ENCODE measurements around the gene KLHL12.

Gene KLHL12

GRCh38 chr1:202958544-202959275 lies 31.7 kb upstream of the KLHL12 start:
- peak overlapping the region; percentile 88 for H3K4me3 ChIP-seq
- no peaks in the 10 kb centered on the region for H3K9me3 ChIP-seq
- H3K4me1 ChIP-seq = peaks cover 4% of the 10 kb centered on the region; the same call in 1 of the 2 replicates
- H3K27me3 ChIP-seq (ENCODE audit: low read depth) = no peaks in the 10 kb centered on the region
- in situ Hi-C loops (cut with MboI; ENCODE audit: low sequenced_read_pairs) = no loop called here
- H3K36me3 ChIP-seq (replicated peaks) = peaks cover 11% of the 10 kb centered on the region
- no peak for DNase-seq (ENCODE audit: low spot score in 2 of 2)

- H3K27me3 ChIP-seq (ENCODE audit: low read depth) = no peaks in the 10 kb centered on the region
- H3K4me3 ChIP-seq = peak within 1 kb of the TSS; percentile 88
- H3K36me3 ChIP-seq (replicated peaks) = peaks cover 7% of the 10 kb centered on the region
- H3K9me3 ChIP-seq = no peaks in the 10 kb centered on the region
- peak; percentile 86 to 92 for DNase-seq (ENCODE audit: low spot score in 2 of 2)
- H3K4me1 ChIP-seq = peaks cover 4% of the 10 kb centered on the region; the same call in 1 of the 2 replicates
- in situ Hi-C loops (cut with MboI; ENCODE audit: low sequenced_read_pairs) = no loop called here
Measured at GRCh38 chr1:202957733-202958543, 30.9 kb upstream of the KLHL12 start, which contains the start of gene ADIPOR1. TSS of gene ADIPOR1 (minus strand) at chr1:202958312. CDS start at chr1:202951070, 7,242 bp downstream.

GRCh38 chr1:202956969-202957368 lies 29.9 kb upstream of the KLHL12 start:
- Histone ChIP-seq H3K9me3 (no peaks in the 10 kb centered on the region), H3K4me3 (peak overlapping the region; percentile 88), H3K4me1 (peaks cover 4% of the 10 kb centered on the region; the same call in 1 of the 2 replicates), H3K36me3 (replicated peaks) (peaks cover 7% of the 10 kb centered on the region), H3K27me3 (ENCODE audit: low read depth) (no peaks in the 10 kb centered on the region)
- in situ Hi-C loops (cut with MboI; ENCODE audit: low sequenced_read_pairs) = no loop called here
- DNase-seq (ENCODE audit: low spot score in 2 of 2) = no peak

GRCh38 chr1:202954057-202954745 lies 27.2 kb upstream of the KLHL12 start:
- in situ Hi-C loops (cut with MboI; ENCODE audit: low sequenced_read_pairs) = no loop called here
- H3K4me1 ChIP-seq = peaks cover 4% of the 10 kb centered on the region; the same call in 1 of the 2 replicates
- H3K27me3 ChIP-seq (ENCODE audit: low read depth) = no peaks in the 10 kb centered on the region
- H3K4me3 ChIP-seq = no peak overlapping the region
- peaks cover 20% of the 10 kb centered on the region for H3K36me3 ChIP-seq (replicated peaks)
- DNase-seq (ENCODE audit: low spot score in 2 of 2) = no peak
- no peaks in the 10 kb centered on the region for H3K9me3 ChIP-seq

GRCh38 chr1:202953392-202953791 lies 26.4 kb upstream of the KLHL12 start:
- Histone ChIP-seq H3K9me3 (no peaks in the 10 kb centered on the region), H3K4me3 (no peak overlapping the region), H3K4me1 (peaks cover 4% of the 10 kb centered on the region; the same call in 1 of the 2 replicates), H3K36me3 (replicated peaks) (peaks cover 20% of the 10 kb centered on the region), H3K27me3 (ENCODE audit: low read depth) (no peaks in the 10 kb centered on the region)
- in situ Hi-C loops (cut with MboI; ENCODE audit: low sequenced_read_pairs) = no loop called here
- no peak for DNase-seq (ENCODE audit: low spot score in 2 of 2)

DNA sequence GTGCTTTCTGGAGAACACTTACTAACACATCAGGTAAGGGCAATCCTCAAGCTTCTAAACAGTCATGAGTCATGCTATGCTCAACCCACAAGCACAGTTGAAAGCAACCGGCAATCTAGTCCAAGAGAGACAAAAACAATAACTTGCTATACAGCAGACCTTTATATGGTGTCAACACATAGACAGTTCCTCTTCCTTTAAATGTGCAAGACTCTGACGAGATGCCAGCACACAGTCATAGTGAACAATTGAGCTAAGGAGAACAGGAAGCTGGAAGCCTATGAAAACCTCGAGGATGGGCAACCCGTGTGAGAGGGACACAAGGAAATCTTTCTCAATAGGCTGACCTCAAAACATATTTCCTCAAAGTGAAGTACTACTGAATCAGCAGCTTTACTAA lies 25.8 kb upstream of the KLHL12 start:
- in situ Hi-C loops (cut with MboI; ENCODE audit: low sequenced_read_pairs) = no loop called here
- Histone ChIP-seq H3K36me3 (replicated peaks) (peaks cover 24% of the 10 kb centered on the region), H3K4me1 (peaks cover 4% of the 10 kb centered on the region; the same call in 1 of the 2 replicates)

DNA sequence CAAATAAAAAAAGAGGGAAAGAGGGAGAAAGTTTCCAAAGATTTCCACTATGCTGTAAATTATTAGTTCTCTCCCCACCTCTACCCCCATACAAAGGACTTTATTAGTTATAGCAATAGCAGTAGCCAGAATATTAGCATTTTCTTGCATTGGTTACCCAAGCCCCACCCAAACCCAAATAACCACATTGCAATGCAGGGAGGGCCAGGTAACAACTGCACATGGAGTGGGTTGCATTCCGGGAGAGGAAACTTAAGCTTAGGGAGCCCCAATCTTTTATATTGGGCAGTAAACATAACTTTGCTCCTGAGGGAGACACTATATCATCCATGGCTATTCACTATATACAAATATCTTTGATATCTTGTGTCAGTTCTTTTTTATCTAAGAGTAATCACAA lies 25.1 kb upstream of the KLHL12 start:
- H3K9me3 ChIP-seq = no peaks in the 10 kb centered on the region
- H3K36me3 ChIP-seq (replicated peaks) = peaks cover 21% of the 10 kb centered on the region
- peaks cover 4% of the 10 kb centered on the region; the same call in 1 of the 2 replicates for H3K4me1 ChIP-seq
- no peak for DNase-seq (ENCODE audit: low spot score in 2 of 2)
- in situ Hi-C loops (cut with MboI; ENCODE audit: low sequenced_read_pairs) = no loop called here
- no peaks in the 10 kb centered on the region for H3K27me3 ChIP-seq (ENCODE audit: low read depth)
- H3K4me3 ChIP-seq = no peak overlapping the region

More for the DNA sequence above, 25.8 kb upstream of the KLHL12 start:
- DNase-seq (ENCODE audit: low spot score in 2 of 2) = no peak
- Histone ChIP-seq H3K27me3 (ENCODE audit: low read depth) (no peaks in the 10 kb centered on the region), H3K4me3 (no peak overlapping the region), H3K9me3 (no peaks in the 10 kb centered on the region)

GRCh38 chr1:202951437-202951836 lies 24.4 kb upstream of the KLHL12 start:
- no peak for DNase-seq (ENCODE audit: low spot score in 2 of 2)
- in situ Hi-C loops (cut with MboI; ENCODE audit: low sequenced_read_pairs) = no loop called here
- Histone ChIP-seq H3K4me1 (no peaks in the 10 kb centered on the region; the same call in 1 of the 2 replicates), H3K4me3 (no peak overlapping the region), H3K36me3 (replicated peaks) (peaks cover 24% of the 10 kb centered on the region), H3K9me3 (no peaks in the 10 kb centered on the region), H3K27me3 (ENCODE audit: low read depth) (no peaks in the 10 kb centered on the region)

DNA sequence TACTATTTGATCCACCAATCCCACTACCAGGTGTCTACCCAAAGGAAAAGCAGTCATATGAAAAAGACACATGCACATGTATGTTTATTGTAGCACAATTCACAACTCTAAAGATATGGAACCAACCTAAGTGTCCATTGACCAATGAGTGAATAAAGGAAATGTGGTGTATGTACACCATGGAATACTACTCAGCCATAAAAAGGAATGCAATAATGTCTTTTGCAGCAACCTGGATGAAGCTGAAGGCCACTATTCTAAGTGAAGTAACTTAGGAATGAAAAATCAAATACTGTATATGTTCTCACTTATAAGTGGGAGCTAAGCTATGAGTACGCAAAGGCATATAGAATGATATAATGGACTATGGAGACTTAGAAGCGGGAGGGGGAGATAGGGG lies 18.4 kb upstream of the KLHL12 start:
- in situ Hi-C loops (cut with MboI; ENCODE audit: low sequenced_read_pairs) = no loop called here
- Histone ChIP-seq H3K9me3 (no peaks in the 10 kb centered on the region), H3K4me1 (no peaks in the 10 kb centered on the region), H3K36me3 (replicated peaks) (peaks cover 71% of the 10 kb centered on the region), H3K4me3 (no peak overlapping the region), H3K27me3 (ENCODE audit: low read depth) (no peaks in the 10 kb centered on the region)
- no peak for DNase-seq (ENCODE audit: low spot score in 2 of 2)

GRCh38 chr1:202944438-202944921 lies 17.4 kb upstream of the KLHL12 start:
- in situ Hi-C loops (cut with MboI; ENCODE audit: low sequenced_read_pairs) = no loop called here
- no peak overlapping the region for H3K4me3 ChIP-seq
- H3K9me3 ChIP-seq = no peaks in the 10 kb centered on the region
- no peak for DNase-seq (ENCODE audit: low spot score in 2 of 2)
- H3K36me3 ChIP-seq (replicated peaks) = peaks cover 64% of the 10 kb centered on the region
- H3K27me3 ChIP-seq (ENCODE audit: low read depth) = no peaks in the 10 kb centered on the region
- H3K4me1 ChIP-seq = no peaks in the 10 kb centered on the region

- no peaks in the 10 kb centered on the region for H3K27me3 ChIP-seq (ENCODE audit: low read depth)
- H3K4me3 ChIP-seq = no peak overlapping the region
- in situ Hi-C loops (cut with MboI; ENCODE audit: low sequenced_read_pairs) = no loop called here
- H3K36me3 ChIP-seq (replicated peaks) = peaks cover 55% of the 10 kb centered on the region
- no peaks in the 10 kb centered on the region for H3K9me3 ChIP-seq
- H3K4me1 ChIP-seq = no peaks in the 10 kb centered on the region
- DNase-seq (ENCODE audit: low spot score in 2 of 2) = no peak
Measured at GRCh38 chr1:202942426-202942825, 15.4 kb upstream of the KLHL12 start.

DNA sequence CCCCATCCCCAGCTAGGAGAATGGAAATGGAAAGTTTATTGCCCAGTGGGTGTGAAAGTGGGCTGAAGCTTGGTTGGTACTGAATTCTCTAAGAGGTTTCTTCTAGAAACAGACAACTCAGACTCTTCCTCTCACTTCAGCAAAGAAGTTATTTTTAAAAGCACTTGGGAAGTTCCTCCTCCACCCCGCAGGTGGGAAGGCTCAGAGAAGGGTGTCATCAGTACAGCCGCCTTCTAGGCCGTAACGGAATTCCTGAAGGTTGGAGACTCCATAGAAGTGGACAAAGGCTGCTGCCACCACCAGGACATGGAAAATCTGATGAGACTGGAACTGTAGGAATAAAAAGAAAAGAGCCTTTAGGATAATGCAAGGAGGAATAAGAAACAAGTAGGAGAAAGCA lies 14.3 kb upstream of the KLHL12 start:
- H3K9me3 ChIP-seq = no peaks in the 10 kb centered on the region
- no peak overlapping the region for H3K4me3 ChIP-seq
- no peak for DNase-seq (ENCODE audit: low spot score in 2 of 2)
- no peaks in the 10 kb centered on the region for H3K27me3 ChIP-seq (ENCODE audit: low read depth)
- in situ Hi-C loops (cut with MboI; ENCODE audit: low sequenced_read_pairs) = no loop called here
- H3K4me1 ChIP-seq = no peaks in the 10 kb centered on the region
- H3K36me3 ChIP-seq (replicated peaks) = peaks cover 52% of the 10 kb centered on the region

DNA sequence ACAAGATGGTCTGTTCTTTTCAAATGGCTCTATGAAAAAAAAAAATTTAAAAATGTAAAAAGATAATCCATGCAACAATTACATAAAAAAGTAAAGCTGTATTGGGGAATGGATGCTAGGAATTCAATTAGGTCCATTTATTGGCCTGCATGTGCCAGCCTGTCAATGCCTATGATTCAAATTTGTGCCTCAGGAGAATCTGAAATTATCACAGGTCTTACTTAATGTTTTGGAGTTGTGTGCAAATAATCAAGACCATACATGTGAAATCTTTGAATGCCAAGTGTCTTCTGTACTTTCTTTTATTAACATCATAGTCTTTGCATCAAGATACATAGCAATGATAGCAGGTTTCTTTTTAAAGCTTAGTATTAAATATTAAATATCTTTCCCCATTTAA lies 13.5 kb upstream of the KLHL12 start:
- in situ Hi-C loops (cut with MboI; ENCODE audit: low sequenced_read_pairs) = no loop called here
- no peak for DNase-seq (ENCODE audit: low spot score in 2 of 2)
- Histone ChIP-seq H3K27me3 (ENCODE audit: low read depth) (no peaks in the 10 kb centered on the region), H3K4me3 (no peak overlapping the region), H3K9me3 (no peaks in the 10 kb centered on the region), H3K36me3 (replicated peaks) (peaks cover 46% of the 10 kb centered on the region), H3K4me1 (no peaks in the 10 kb centered on the region)
